ENCODE data around the gene ARGLU1. TPM values are rescaled to one million over a fixed set of nuclear protein-coding genes. Genes with fewer than 3 reads are reported as not detected.

ARGLU1 gene
- polyA plus RNA-seq, 1 experiment: 80.3 TPM

GRCh38 chr13:106551751-106552150 lies 16.2 kb downstream of the ARGLU1 start:
- TF ChIP-seq, protein P1, sequence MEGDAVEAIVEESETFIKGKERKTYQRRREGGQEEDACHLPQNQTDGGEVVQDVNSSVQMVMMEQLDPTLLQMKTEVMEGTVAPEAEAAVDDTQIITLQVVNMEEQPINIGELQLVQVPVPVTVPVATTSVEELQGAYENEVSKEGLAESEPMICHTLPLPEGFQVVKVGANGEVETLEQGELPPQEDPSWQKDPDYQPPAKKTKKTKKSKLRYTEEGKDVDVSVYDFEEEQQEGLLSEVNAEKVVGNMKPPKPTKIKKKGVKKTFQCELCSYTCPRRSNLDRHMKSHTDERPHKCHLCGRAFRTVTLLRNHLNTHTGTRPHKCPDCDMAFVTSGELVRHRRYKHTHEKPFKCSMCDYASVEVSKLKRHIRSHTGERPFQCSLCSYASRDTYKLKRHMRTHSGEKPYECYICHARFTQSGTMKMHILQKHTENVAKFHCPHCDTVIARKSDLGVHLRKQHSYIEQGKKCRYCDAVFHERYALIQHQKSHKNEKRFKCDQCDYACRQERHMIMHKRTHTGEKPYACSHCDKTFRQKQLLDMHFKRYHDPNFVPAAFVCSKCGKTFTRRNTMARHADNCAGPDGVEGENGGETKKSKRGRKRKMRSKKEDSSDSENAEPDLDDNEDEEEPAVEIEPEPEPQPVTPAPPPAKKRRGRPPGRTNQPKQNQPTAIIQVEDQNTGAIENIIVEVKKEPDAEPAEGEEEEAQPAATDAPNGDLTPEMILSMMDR (IDR thresholded peaks at IDR 0.05; ENCODE audit: low read depth, low read length): no peak
- DNase-seq (ENCODE audit: low read depth, low spot score): no peak
- ChIA-PET POLR2A (no interaction called here), CTCF (interaction anchor here (0.8 to 1.5 kb wide), 4 partner anchors 11 to 572 kb away, joined by 3 to 4 read pairs (median 3); no protein-coding TSS in a partner anchor)
- no peaks in the 10 kb centered on the region for H3K27me3 ChIP-seq (ENCODE audit: control insufficient read depth, insufficient read depth, low read length)
- no peak overlapping the region for H3K27ac ChIP-seq (ENCODE audit: low read depth, low read length)
- no peak overlapping the region for H3K4me3 ChIP-seq (ENCODE audit: low read depth, low read length)
- H3K9me3 ChIP-seq (ENCODE audit: control insufficient read depth, insufficient read depth, low read length): no peaks in the 10 kb centered on the region

DNA sequence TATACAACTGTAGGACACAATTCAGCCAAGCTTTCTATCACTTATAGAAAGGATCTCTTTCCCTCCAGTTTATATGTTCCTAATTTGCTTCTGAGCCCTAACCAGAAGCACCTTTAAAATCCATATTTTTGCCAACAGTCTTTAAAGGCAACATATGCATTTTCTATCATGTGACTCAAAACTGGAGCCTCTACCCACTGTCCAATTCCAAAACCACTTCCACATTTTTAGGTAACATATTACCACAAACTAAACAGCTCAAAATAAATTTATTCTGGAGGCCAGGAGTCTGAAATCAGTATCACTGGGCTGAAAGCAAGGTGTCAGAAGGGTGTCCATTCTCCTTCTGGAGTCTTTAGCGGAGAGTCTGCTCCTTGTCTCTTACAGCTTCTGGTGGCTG lies 16.6 kb downstream of the ARGLU1 start:
- H3K4me3 ChIP-seq (ENCODE audit: low read depth, low read length): no peak overlapping the region
- TF ChIP-seq, protein P1 (IDR thresholded peaks at IDR 0.05; ENCODE audit: low read depth, low read length): no peak
- H3K27ac ChIP-seq (ENCODE audit: low read depth, low read length): no peak overlapping the region
- no peaks in the 10 kb centered on the region for H3K9me3 ChIP-seq (ENCODE audit: control insufficient read depth, insufficient read depth, low read length)
- DNase-seq (ENCODE audit: low read depth, low spot score): no peak
- POLR2A ChIA-PET: no interaction called here
- H3K27me3 ChIP-seq (ENCODE audit: control insufficient read depth, insufficient read depth, low read length): no peaks in the 10 kb centered on the region
- CTCF ChIA-PET: interaction anchor here (0.8 to 1.5 kb wide), 4 partner anchors 11 to 572 kb away, joined by 3 to 4 read pairs (median 3); no protein-coding TSS in a partner anchor

DNA sequence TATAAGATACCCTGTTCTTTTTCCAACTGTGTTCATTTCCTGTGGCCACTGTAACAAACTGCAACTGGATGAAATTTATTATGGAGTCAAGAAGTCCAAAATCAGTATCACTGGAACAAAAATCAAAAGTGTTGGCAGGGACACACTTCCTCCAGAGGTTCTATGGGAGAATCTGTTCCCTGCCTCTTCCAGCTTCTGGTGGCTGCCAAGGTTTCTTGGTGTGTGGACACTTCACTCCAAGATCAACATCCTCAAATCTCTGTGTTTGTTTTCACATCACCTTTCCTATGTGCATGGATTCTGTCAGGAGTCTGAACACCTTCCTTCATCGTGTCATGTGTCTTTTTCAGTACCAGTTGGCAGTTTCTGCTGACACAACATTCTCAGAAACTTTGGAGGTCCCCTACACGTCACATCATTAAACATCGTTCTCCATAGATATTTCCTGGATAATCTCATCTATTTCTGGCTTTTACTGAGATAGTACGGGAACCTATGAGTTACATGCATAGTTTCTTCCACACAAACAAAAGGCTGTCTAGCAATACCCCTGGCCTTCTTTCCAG lies 17.3 kb downstream of the ARGLU1 start:
- TF ChIP-seq, protein P1 (IDR thresholded peaks at IDR 0.05; ENCODE audit: low read depth, low read length): no peak
- ChIA-PET CTCF (interaction anchor here (0.8 to 1.5 kb wide), 7 partner anchors 10 to 573 kb away, joined by 3 to 4 read pairs (median 3); no protein-coding TSS in a partner anchor), POLR2A (interaction anchor here (0.6 kb wide), 1 partner anchor 16 kb away, joined by 3 read pairs; no protein-coding TSS in a partner anchor)
- H3K27ac ChIP-seq (ENCODE audit: low read depth, low read length): no peak overlapping the region
- H3K4me3 ChIP-seq (ENCODE audit: low read depth, low read length): no peak overlapping the region
- H3K27me3 ChIP-seq (ENCODE audit: control insufficient read depth, insufficient read depth, low read length): no peaks in the 10 kb centered on the region
- no peak for DNase-seq (ENCODE audit: low read depth, low spot score)
- no peaks in the 10 kb centered on the region for H3K9me3 ChIP-seq (ENCODE audit: control insufficient read depth, insufficient read depth, low read length)

DNA sequence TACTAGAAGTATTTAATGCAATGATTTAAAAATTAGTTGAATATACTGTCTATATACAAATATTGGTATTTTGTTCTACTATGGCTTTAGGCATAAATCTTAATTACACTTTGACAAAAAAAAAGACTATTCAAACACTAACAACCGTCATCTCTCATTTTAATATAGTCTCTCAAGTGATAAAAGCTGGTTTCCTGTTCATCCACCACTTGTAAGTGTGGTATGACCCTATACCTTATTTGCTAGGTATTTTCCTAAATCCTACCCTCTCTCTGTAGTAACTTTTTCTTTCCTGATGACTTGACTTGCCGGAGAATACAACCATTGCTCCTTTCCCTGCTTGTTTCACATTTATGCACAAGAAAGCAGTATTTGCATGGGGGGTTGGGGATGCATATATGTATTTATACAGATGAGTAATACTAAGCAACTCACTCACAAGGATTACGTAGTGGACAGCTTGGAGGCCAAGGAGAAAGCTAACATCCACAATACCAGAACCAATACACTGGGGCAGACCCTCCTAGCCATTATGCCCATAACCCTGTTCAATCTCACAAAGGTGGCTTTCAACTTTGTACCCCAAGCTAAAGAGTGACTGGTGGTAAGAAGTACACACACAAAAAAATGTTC lies 19.8 kb downstream of the ARGLU1 start:
- Histone ChIP-seq H3K4me3 (ENCODE audit: low read depth, low read length) (no peak overlapping the region), H3K27me3 (ENCODE audit: control insufficient read depth, insufficient read depth, low read length) (no peaks in the 10 kb centered on the region), H3K9me3 (ENCODE audit: control insufficient read depth, insufficient read depth, low read length) (no peaks in the 10 kb centered on the region), H3K27ac (ENCODE audit: low read depth, low read length) (no peak overlapping the region)
- peak; percentile 21 for DNase-seq (ENCODE audit: low read depth, low spot score)
- CTCF ChIA-PET: interaction anchor here (0.7 kb wide), 1 partner anchor 14 kb away, joined by 3 read pairs; no protein-coding TSS in a partner anchor
- POLR2A ChIA-PET: no interaction called here
- TF ChIP-seq, protein P1 (IDR thresholded peaks at IDR 0.05; ENCODE audit: low read depth, low read length): no peak

DNA sequence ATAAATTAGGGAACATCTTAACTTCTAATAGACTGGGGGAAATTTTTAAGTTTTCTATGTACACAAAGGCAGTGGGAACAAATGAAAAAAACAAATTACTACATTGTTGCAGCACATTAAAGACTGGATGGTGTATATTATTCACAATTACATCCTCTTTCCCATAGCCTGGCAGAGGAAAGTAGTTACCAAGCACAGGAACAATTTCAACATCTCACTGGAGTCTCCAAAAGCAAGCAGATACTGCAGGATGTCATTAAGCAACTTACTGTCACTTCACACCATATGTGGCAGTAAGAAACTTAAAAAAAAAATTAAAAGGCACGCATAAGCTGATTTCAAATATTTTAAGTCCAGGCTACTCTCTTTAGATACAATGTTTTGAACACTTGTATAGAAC lies 26.1 kb downstream of the ARGLU1 start:
- TF ChIP-seq, protein P1 (IDR thresholded peaks at IDR 0.05; ENCODE audit: low read depth, low read length): no peak
- no peak overlapping the region for H3K4me3 ChIP-seq (ENCODE audit: low read depth, low read length)
- no peak overlapping the region for H3K27ac ChIP-seq (ENCODE audit: low read depth, low read length)
- H3K27me3 ChIP-seq (ENCODE audit: control insufficient read depth, insufficient read depth, low read length): no peaks in the 10 kb centered on the region
- CTCF ChIA-PET: interaction anchor here (0.6 to 2.0 kb wide), 8 partner anchors 9 to 1970 kb away, joined by 3 to 10 read pairs (median 4); no protein-coding TSS in a partner anchor
- POLR2A ChIA-PET: no interaction called here
- DNase-seq (ENCODE audit: low read depth, low spot score): no peak
- H3K9me3 ChIP-seq (ENCODE audit: control insufficient read depth, insufficient read depth, low read length): no peaks in the 10 kb centered on the region

Measured in AG04450 (cell line).